Heart right ventricle (tissue), 16 donors: ENCODE measurements around the gene HOXA6. TPM values are rescaled to one million over a fixed set of nuclear protein-coding genes. Genes with fewer than 3 reads are reported as not detected.

Source experiments
- ATAC-seq, 8 donors: fragments of 200-7000 bp; cut with Tn5 transposase; one replicate each; pipeline ENCODE4 v1.9.1; 2020; ENCODE audit warnings: mild to moderate bottlenecking in 8 of 8, moderate library complexity in 8 of 8, moderate number of reproducible peaks in 1 of 8
- DNase-seq, 2 donors: peaks; one replicate each; pipeline ENCODE4 v3.0.0-alpha.2; 2020
- H3K27ac ChIP-seq, 10 donors: fragments of 200-600 bp; sonication (generic) in 2 of 10; one replicate each; pipeline versions ENCODE4 v1.5.0 to v1.8.0; 2020 to 2022; ENCODE audit warnings: mild to moderate bottlenecking in 3 of 10
- H3K27me3 ChIP-seq, 7 donors: fragments of 200-600 bp; one replicate each; pipeline ENCODE4 v1.8.0; 2021 to 2022; ENCODE audit warnings: mild to moderate bottlenecking in 2 of 7
- H3K36me3 ChIP-seq, 9 donors: fragments of 200-600 bp; sonication (generic) in 1 of 9; one replicate each; pipeline versions ENCODE4 v1.5.0 to v1.8.0; 2020 to 2022; ENCODE audit warnings: mild to moderate bottlenecking in 2 of 9
- H3K4me1 ChIP-seq, 9 donors: fragments of 200-600 bp; sonication (generic) in 1 of 9; one replicate each; pipeline versions ENCODE4 v1.5.0 to v1.8.0; 2020 to 2022; ENCODE audit warnings: mild to moderate bottlenecking in 4 of 9
- H3K4me3 ChIP-seq, 10 donors: fragments of 200-600 bp; sonication (generic) in 2 of 10; one replicate each; pipeline versions ENCODE4 v1.5.0 to v1.8.0; 2020 to 2022; ENCODE audit warnings: mild to moderate bottlenecking in 7 of 10, moderate library complexity in 2 of 10
- H3K9me3 ChIP-seq, 11 donors: fragments of 200-600 bp in 10 of 11; sonication (generic) in 2 of 11; one replicate each; pipeline versions ENCODE4 v1.5.0 to v1.8.0; 2013 to 2022; ENCODE audit warnings: mild to moderate bottlenecking in 2 of 11, control low read depth in 1 of 11, moderate library complexity in 1 of 11
- CTCF ChIP-seq, 9 donors: fragments of 200-600 bp; sonication (generic) in 2 of 9; IDR thresholded peaks; one replicate each; pipeline versions ENCODE4 v1.5.0 to v1.8.0; 2021 to 2022; ENCODE audit warnings: antibody characterized with exemption in 9 of 9, mild to moderate bottlenecking in 5 of 9, moderate library complexity in 1 of 9
- WGBS, 2 donors: extraction: QIAGEN DNeasy Blood & Tissue Kit; methylation state at CpG; one replicate each; pipeline ENCODE4 v1.1.7; 2013; ENCODE audit warnings: inconsistent platforms in 1 of 2; 5-methylcytosine and 5-hydroxymethylcytosine counted together
- intact Hi-C, 10 donors: fragments of 100-400 bp; cut with DNase I; formaldehyde crosslinking; loops; one replicate each; pipeline versions ENCODE4 v1.11.1 to v1.14.2; 2022
- polyA plus RNA-seq, 2 donors: library from polyadenylated mRNA; stranded (reverse); fragments of 200-250 nt; gene quantifications; one replicate each; pipeline ENCODE4 v1.2.3, GENCODE V29; 2013
- total RNA-seq, 10 donors: library from RNA; stranded (reverse); fragmentation: NEBNext Ultra II Directional in 3 of 10; extraction: Animal tissue kit (Norgen Biotek cat#: 25700) in 3 of 10; gene quantifications; one replicate each; pipeline versions ENCODE4 v1.2.1 to v1.2.4, GENCODE V29; 2021 to 2023
- donor health status: Arrhythmogenic right ventricular cardiomyopathy.
- donor health status: ischemic (EF 13 %, LVEDD 7.1; RV severe dilation, severe dysfunction).
- donor health status: healthy with polysubstance abuse.
- donor health status: DM: no; HTN: yes; CAD: no.
- donor health status: DM: no; HTN: no; CAD: no.
- donor health status: ischemic (EF 25% LVEDD 6.9; RV normal size, moderate dysfunction).
- donor health status: ischemic (EF 25% LVEDD 5.7; RV mildly dilated, moderate dysfunction).
- donor health status: healthy.
- donor health status: DM: yes; HTN: yes; CAD: no.
- donor health status: Ischemic cardiomyopathy.
- donor health status: ischemic (EF 35%, LVEDD 5.7; RV mildly dilated, moderate dysfunction).
- donor health status: nonischemic (EF 11% LVEDD 7.7; RV severe dilation, severe dysfunction).
- donor health status: DM: yes; HTN: yes; CAD: no.
- donor health status: PGD.
- donor health status: ischemic (EF 29% LVEDD 5.4; RV normal size, mild dysfunction).
- donor health status: nonischemic (EF 23%, LVEDD 6.1; RV moderate dilation, normal function).

Gene HOXA6
- total and polyA plus RNA-seq, 12 donors, result not detected

DNA sequence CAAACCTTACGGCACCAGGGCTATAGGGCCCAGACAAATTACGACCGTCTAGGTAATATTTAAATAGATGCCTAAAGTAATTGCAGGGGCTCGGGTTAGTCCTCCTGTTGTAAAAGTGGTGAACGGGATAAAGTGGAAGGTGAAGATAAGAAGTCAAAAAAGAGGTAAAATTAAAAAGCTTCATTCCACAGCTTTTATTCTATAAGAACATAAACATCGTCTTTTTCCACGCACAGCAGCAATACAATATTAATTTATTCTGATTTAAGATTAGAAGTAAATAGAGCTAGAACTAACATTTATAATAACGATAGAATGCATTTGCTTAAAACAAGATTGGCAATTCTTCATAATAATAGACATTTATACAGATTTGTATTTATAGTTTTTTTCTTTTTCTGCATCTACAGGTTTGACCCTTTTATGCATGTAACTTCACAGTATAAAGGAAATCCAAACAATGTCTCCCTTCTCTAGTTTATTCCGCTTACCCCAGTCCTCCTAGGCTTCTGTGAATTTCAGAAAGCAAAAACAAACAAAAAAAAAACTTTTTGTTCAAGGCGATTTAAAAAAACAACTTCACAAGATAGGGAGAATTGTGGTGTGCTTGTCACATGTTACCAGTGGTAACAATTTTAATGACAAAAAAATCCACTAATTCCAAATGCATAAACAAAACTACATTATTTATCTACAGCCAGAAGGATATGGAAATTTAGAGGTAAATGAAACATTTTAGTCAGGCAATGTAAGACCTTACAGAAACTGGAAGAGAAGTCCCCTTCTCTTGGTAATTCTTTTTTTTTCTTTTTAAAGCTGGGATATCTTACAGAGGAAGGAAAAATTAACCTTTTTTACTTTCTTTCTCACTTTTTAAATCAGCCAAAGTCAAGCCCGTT lies 23.1 kb upstream of the HOXA6 start:
- peaks cover 8 to 72% (median 34%) of the 10 kb centered on the region in 9 donors for H3K4me1 ChIP-seq
- no peaks in the 10 kb centered on the region for H3K9me3 ChIP-seq
- 15 to 21% methylated on average over 11 of the region's 11 CpGs for WGBS, 2 donors
- H3K36me3 ChIP-seq, result peaks cover 0 to 10% (median 0%) of the 10 kb centered on the region in 9 donors
- intact Hi-C loops, result no loop called here
- no peak for ATAC-seq
- no peak overlapping the region for H3K27ac ChIP-seq
- H3K27me3 ChIP-seq, result peaks cover 87 to 100% (median 100%) of the 10 kb centered on the region in 7 donors
- H3K4me3 ChIP-seq, result no peak overlapping the region
- TF ChIP-seq CTCF (IDR thresholded peaks at IDR 0.05), result no peak
- DNase-seq, result no peak

- peaks cover 88 to 100% (median 100%) of the 10 kb centered on the region in 7 donors for H3K27me3 ChIP-seq
- intact Hi-C loops, result loop anchor here in 7 of 10 donors (10.0 kb wide), 6 partner anchors 315 to 1305 kb away; no protein-coding TSS in a partner anchor
- ATAC-seq, result no peak
- no peak overlapping the region for H3K4me3 ChIP-seq
- peaks cover 0 to 18% (median 0%) of the 10 kb centered on the region in 9 donors for H3K36me3 ChIP-seq
- TF ChIP-seq CTCF (IDR thresholded peaks at IDR 0.05), result no peak
- no peak for DNase-seq
- no peak overlapping the region for H3K27ac ChIP-seq
- 2 to 5% methylated on average over 41 to 46 of the region's 46 CpGs for WGBS, 2 donors
- H3K9me3 ChIP-seq, result no peaks in the 10 kb centered on the region
- H3K4me1 ChIP-seq, result peaks cover 8 to 81% (median 42%) of the 10 kb centered on the region in 9 donors
Measured at GRCh38 chr7:27169658-27170425, 22.3 kb upstream of the HOXA6 start.

DNA sequence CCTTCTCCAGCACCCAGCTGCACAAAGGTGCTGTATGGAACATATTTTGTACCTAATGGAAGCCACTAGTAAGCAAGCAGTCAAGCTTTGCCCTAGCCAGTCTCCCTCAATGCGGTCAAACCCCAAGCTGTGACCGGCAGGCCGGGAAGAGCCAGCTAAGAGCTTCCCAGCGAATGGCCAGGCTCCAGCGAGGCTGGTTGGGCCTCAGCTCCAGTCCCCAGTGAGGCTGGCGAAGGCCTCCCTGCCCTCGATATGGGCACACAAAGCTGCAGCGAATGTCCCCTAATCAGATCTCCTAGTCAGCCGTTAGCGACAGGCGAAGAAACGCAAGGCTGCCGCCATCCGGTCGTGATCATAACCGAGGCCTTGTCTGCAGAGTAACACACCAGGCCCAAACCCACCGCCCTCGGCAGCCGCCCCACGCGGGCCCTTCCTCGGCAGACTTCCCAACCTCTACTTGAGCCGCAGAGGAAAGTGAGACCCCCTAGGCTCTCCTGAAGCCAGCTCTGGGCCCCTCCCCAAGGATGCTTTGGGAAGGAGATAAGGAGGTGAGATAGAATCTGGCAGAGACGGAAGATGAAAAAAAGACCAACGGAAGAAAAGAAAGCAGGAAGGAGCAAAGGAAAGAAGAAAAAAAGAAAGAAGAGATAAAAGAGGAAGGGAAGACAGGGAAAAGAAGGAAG lies 20.8 kb upstream of the HOXA6 start:
- no peak for DNase-seq
- TF ChIP-seq CTCF (IDR thresholded peaks at IDR 0.05), result no peak
- Histone ChIP-seq H3K4me1 (peaks cover 8 to 81% (median 39%) of the 10 kb centered on the region in 9 donors), H3K4me3 (no peak overlapping the region), H3K9me3 (no peaks in the 10 kb centered on the region), H3K27me3 (peaks cover 88 to 100% (median 100%) of the 10 kb centered on the region in 7 donors), H3K36me3 (peaks cover 0 to 15% (median 0%) of the 10 kb centered on the region in 9 donors), H3K27ac (no peak overlapping the region)
- intact Hi-C loops, result loop anchor here in 7 of 10 donors (10.0 kb wide), 6 partner anchors 314 to 1304 kb away; no protein-coding TSS in a partner anchor
- no peak for ATAC-seq
- 16 to 20% methylated on average over 25 of the region's 25 CpGs for WGBS, 2 donors

DNA sequence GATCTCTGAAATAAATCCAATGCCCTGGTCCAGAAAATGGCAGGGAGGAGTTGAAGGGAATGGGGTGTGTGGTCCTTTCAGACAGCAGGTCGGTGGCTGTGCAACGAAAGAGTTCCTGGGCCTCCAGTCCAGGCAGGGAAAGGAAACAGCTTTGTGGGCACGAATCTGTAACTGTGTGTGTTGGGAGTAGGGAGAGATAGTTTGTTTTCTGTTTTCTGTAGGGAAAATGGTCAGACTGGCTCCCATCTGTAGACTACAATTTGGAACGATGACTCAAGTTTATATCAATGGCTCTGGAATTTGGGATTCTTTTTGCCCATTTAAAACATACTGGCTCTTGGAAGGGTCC lies 20.3 kb upstream of the HOXA6 start:
- no peak overlapping the region for H3K4me3 ChIP-seq
- DNase-seq (no peak), ATAC-seq (no peak)
- no peaks in the 10 kb centered on the region for H3K9me3 ChIP-seq
- intact Hi-C loops, result loop anchor here in 7 of 10 donors (10.0 kb wide), 6 partner anchors 313 to 1303 kb away; no protein-coding TSS in a partner anchor
- no peak for TF ChIP-seq CTCF (IDR thresholded peaks at IDR 0.05)
- 27 to 28% methylated on average over 4 of the region's 4 CpGs for WGBS, 2 donors
- H3K36me3 ChIP-seq, result peaks cover 0 to 15% (median 0%) of the 10 kb centered on the region in 9 donors
- peaks cover 86 to 100% (median 100%) of the 10 kb centered on the region in 7 donors for H3K27me3 ChIP-seq
- H3K4me1 ChIP-seq, result peaks cover 5 to 76% (median 34%) of the 10 kb centered on the region in 9 donors
- no peak overlapping the region for H3K27ac ChIP-seq
